Activated CD8-positive, alpha-beta memory T cell treated with anti-CD3 and anti-CD28 coated beads, Interleukin-2, amount 50 U/mL, for 1 hour (primary cell): ENCODE measurements around the gene NPM3.
A peak's percentile ranks its signal among the peaks of the same experiment; 100 is the strongest.

ENCODE experiments used
- DNase-seq: peaks from one replicate; pipeline ENCODE4 v3.0.0-alpha.2; 2020; ENCODE audit errors: extremely low read depth

The NPM3 gene, protein sequence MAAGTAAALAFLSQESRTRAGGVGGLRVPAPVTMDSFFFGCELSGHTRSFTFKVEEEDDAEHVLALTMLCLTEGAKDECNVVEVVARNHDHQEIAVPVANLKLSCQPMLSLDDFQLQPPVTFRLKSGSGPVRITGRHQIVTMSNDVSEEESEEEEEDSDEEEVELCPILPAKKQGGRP

DNA sequence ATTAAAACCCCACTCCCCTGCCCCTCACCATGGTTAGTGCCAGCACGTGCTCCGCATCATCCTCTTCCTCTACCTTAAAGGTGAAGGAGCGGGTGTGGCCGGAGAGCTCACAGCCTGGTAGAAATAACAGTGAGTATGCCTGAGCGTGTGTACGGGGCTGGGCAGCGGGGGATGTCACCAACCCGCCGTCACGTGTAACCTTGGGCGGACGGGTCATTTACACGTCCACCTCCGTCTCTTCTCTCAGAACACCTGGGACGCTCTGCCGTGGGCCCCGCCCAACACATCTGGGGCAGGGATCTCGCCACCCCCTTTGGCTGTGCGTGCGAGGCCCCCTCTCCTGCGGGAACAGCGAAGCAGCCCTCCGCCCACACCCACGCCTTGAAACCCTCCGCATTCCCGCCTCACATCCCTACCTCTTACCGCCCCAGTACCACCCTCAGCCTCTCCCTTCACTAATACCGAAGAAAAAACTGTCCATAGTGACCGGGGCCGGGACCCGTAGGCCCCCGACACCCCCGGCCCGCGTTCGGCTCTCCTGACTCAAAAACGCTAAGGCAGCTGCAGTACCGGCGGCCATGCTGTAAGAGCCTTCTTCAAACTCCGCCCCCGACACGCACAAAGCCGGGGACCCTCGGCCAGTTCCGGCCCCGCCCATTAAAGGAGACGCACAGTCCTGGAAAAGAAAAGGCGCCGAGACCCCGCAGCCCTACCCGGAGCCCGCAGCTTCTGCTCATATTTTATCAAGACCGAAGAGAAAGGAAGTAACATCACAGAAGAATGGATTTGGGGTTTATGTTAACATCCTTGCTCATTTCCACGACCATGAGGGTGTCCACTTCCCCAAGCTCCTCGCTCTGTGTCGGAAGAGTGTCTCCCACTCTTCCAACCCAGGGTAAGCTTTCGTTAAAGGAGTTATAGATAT, at the start of gene NPM3:
TSS of gene NPM3 (minus strand) at position 636 of the 925 bp plus-strand sequence. CDS start at position 580, 56 bp downstream.
- DNase-seq: peak; percentile 46

DNA sequence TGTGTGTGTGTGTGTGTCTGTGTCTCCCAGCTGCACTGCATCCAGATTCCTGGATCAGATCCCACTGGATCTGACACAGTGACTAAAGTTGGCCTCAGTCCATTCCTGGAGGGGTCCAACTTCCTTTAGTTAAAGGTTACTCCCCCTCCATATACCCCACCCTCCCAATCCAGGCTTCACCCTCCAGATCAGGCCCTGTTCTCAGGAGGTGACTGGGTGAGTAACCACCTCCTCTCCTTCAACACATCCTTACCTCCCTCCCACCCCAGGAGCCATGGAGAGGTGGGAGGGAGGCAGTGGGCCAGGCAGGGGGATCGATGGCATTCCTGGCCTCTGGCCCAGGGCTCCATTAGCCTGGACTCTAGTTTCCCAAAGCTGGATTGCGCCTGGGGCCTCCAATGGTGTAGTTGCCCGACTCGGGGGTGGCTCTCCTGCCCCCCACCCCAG, 49.1 kb upstream of the NPM3 start:
- no peak for DNase-seq

DNA sequence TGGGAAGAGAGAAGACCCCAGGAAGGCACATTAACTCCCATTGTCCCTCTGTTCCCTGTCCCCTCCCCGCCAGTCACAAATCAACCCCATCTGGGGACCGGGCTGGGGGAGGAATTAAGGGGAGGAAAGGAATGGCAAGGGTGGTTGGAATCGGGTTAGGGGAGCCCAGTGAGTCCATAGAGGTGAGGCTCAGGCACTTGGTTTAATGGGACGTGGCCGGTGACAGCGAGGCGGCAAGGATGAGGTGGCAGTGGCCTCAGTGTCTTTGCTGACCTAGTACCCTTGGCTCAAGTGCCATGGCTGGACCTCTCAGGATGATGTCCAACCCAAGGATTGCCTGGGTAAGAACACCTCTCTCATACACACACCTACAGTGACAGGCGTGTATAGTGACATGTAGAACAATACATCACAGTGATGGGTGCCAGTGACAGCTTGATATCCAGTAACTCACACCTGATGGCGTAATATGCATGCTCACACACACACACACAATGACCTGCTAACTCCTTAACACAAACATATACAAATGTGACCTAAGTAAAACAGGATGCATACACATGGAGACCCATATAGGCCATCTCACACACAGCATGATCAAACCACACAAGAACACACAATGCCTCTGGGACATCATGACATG, 48.0 kb upstream of the NPM3 start:
- DNase-seq: no peak

DNA sequence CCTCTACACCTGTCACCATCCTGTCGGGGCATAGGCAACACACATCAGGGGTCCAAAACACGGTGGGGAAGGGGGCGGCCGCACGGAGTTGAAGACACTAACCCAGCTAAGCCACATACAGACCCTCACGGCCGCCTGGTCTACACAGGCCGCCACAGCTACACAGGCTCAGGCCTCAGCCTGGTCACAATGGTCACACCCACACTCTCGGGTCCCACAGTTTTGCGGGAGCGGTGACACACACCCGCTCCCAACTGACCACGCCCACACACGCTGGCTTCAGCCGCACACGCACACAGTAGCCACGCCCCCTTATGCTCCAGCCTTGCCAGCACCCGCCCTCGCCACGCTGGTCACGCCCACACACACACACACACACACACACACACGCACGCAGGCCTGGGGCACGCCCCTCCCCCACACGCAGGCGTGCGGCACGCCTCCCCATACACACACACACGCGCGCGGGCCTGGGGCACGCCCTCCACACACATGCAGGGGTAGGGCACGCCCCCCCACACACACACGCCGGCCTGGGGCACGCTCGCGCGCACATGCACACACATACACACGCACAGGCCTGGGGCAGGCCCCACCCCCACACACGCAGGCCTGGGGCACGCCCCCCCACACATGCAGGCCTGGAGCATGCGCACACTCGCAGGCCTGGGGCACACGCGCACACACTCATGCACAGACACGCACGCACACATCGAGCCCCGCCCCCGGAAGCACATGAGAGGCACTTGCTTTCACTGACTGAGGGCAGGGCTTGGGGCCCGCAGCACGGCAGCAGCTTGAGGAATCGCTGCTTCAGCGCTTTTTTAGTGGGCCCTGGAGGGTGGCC, 47.3 kb upstream of the NPM3 start:
- peak; percentile 95 for DNase-seq

DNA sequence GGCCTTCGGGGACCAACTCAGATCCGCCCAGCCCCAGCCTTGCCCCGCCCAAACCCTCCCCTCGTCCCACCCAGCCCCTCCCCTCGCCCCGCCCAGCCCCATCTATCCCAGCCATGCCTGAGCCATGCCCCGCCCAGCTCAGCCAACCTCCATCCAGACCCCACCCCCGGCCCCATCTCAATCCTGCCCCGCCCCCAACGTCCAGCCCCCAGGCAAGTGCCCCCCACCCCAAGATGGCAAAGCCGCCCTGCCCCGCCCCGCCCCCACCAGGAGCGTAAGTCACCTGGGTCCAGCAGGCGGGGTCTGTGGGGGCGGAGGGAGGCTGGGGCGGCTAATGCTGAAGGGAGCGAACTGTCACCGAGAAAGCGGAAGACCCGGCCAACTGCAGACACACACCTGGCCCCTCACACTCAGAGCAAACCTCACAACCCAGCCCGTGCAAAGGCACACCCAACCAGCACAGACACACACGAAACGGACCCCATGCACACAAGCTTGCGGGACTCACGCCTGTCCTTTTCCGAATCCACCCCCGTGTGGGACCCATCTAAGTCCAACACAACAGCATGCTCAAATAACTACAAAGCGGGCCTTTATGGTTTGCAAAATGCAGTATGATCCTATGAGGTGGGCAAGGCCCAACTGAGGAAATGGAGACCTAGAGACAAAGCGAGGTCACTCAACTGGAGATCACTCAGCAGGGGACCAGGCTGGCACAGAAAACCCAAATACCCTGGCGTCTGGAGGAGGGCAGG, 46.5 kb upstream of the NPM3 start:
- DNase-seq: no peak

DNA sequence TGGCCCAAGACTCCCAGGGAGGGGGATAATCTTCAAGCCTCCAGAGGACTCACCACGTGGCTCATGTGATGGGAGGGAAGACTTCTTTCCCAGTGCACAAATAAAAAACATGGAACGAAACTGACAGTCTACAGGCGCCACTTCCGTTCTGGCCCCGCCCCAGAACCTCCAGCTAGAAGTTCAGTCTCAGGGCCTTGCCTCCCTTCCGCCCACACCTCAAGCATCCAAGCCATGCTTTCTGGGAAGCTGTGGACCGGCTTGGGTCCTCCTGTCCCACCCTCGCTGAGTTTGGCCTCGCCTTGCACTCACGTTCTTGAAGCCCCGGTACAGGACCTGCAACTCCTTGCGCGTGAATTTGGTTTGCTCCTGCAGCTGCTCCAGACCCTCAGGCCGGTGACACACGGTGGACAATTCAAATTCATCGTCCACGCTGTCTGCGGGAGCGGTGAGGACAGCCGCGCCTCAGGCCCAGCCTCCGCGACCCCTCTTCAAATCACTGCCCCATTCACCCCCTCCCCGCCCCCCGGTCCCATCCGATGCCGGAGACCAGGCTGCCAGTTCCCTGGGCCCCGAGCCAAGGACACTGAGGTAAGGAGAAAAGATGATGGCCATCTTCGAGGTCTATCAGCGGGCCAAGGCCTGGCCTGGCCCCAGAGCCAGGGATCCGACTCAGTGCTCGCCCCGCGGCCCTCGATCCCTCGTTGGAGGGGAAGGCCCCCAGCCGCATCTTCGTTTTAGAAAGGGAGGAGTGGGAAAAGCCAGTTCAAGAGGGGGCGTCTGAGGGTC, 45.7 kb upstream of the NPM3 start:
- DNase-seq: no peak

DNA sequence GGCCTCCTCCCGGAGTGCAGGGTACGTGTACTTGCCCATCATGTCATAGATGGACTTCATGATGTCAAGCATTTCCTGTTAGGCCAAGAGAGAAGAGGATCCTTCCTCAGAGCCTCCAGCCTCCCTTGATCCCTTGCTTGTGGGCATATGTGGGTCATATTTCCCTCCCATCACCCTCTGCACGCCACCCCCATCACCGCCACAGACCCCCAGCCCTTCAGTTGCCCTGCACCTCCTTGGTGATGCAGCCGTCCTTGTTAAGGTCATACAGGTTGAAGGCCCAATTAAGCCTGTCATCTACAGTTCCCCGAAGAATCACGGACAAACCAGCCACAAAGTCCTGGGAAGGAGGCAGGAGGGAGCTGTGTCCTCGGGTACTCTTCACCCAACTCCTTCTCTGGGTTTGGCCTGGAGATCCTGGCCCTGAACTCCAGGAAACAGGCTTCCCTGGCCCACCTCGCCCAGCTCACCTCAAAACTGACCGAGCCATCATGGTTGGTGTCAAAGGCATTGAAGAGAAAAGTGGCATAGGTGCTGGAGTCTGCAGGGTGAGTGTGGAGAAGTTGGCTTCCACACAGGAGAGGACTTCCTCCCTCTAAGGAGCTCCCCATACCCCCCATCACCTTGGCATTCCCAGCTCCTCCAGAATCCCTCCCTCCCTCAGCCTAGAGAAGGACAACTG, 44.8 kb upstream of the NPM3 start:
- no peak for DNase-seq

DNA sequence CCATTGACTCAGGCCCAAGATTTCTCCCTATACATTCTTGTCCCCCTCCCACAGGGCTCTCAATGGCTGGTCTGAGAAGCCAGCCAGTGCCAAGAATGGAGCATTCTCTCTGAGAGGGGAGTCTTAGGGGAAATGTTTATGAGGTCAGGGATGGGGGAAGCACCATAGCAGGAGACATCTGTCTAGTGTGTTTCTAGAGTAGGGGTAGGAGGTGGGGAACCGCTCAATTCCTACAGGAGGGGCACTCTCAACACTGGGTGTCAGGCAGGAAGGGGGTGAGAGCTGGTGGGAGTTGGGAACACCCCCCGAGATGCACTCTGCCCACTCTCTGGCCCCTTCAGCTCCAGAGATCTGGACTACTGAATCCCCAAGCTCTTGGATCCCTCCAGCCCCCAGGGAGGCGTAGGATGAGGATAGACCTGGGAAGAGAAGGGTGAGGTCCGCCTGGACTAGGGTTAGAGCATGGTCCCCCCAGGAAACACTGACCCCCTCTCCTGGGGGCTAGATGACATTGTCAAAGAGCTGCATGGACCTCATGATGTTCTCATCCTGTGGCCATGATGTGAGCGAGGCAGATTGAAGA, 43.7 kb upstream of the NPM3 start:
- no peak for DNase-seq

DNA sequence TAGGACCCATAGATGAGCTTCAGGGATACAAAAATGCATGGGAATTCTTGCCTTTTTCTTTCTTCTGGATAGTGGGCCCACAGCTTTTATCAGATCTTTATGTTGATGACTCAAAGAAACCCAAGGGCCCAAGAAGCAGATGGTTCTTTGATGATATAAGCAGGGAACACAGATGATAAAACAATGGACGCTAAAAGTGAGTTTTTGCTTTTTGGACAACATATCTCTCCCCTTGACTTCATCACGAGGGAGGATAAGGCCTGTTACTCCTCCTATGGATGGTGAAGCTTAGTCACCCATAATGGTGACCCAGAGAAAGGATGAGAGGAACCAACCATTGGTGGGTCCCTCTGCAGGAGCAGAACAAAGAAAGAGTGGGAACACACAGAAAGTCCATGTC, 41.5 kb upstream of the NPM3 start:
- DNase-seq: no peak

DNA sequence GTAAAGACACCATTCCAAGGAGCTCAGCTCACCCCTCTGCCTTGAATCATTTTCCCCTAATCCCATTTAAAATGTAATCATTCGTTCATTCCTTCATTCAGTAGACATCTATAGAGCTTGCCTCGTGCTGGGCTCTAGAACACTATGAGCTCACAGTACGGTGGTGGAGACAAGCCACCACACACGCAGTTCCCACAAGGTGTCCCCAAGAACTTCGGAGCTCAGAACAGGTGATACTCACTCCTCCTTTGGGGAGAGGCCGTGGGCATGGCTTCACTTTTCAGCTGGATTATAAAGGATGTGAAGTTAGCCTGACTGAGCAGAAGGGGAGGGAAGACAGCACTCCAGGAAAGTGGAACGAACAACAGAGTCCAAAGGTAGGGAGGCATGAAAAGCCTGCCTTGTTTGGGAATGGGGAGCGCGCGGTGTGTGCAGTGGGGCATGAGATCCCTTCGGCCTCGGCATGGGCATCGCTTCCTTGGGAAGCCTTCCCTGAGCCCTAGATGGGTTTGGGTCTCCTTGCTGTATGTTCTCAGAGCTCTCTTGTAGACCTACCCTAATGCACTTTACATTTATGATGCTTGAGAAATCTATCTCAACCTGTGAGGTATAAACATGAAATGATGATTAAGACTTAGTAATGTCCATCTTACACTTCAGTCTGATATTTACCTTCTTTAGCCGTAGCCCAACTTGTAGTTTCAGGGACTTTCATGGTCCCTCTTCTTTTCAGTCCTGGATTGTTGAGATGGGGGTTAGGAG, 35.8 kb upstream of the NPM3 start:
- no peak for DNase-seq

DNA sequence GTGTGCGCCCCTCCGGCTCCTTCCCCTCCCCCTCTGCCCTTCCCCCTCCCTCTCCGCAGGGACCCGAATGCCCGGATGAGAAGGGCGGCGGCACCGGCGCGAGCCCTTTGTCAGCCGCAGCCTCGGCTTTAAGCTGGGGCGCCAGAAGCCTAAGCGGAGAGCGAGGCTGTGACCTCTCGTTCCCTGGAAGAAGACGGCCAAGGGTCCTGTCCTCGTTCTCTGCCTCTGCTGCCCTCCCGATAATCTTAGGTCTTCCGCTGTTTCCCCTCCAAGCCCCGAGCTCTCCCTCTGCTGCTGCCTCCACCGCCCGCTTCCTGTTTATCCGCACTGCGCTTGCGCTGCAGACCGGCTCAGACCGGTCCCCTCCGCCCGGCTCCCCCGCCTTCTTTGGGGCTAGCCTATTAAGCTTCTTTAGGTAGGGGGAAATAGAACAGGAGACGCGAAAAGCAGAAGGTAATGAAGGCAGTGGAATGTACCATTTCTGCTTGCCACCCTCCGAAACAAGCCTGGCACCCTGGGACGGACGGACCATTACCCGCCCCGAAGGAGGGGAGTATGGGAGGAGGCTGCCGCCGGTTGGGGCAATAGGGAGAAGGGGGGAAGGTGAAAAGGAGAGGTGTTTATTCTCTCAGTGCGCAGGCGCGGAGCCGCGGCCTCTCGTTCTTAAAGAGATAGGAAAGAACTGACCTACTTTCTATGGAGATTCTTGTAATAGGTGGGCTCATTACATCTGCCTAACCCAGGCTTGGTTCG, 35.0 kb upstream of the NPM3 start, which contains the start of gene OGA:
TSS of gene OGA (minus strand) at position 326 of the 753 bp plus-strand sequence. CDS start 422 bp downstream, outside the sequence.
- peak; percentile 96 for DNase-seq

DNA sequence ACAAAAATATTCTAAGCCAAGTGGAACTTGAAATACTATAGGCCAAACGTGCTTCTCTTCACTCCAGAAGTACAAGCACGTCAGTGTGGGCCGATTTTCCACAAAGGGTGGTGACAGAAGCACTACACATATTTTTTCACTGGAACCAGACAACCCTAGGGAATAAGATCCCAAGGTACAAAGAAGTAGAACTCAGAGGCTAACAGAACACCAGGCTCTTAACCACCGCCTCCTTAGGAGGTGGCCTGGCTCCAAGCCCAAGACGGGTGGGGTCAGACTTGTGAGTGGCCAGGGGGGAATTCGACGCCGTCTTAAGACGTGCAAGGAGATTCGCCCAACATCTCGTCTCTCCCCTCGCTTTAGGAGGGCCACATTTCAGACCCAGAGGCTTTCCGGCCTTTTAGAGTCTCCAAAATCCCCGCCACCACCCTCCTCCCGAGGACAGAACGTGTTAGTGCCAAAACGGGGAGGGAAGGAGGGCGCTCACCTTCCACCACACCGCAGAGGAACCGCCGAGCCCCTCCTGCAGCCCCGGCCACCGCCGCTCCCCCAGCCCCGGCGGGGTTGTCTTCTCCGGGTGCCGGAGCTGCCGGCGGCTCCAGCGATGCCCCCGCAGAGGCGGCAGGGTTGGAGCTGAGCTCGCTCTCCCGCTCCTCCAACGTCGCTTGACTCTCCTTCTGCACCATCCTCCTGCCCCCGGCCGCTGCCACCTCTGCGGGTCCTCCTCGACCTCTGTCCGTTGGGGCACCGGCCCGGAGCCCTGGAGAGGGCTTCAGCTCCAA, 34.3 kb upstream of the NPM3 start:
- no peak for DNase-seq

DNA sequence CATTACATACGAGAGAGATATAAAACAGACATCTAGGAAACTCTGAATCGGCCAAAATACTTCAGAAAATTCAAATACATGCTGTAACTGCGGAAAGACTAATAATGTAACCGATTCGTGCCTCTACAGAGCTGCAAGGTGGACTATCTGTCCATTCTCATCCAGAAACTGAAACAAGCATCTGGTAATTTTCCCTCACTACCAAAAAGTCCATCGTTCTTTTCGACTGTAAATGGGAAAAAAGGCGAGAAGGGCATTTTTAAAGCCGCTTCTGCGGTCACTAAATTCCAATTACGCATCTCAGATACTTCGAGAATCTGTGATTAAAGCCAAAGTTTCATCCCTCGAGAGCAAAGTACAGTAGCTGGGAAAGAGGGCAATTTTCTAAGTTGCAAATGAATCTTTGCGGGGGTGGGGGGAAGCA, 33.7 kb upstream of the NPM3 start:
- DNase-seq: no peak

DNA sequence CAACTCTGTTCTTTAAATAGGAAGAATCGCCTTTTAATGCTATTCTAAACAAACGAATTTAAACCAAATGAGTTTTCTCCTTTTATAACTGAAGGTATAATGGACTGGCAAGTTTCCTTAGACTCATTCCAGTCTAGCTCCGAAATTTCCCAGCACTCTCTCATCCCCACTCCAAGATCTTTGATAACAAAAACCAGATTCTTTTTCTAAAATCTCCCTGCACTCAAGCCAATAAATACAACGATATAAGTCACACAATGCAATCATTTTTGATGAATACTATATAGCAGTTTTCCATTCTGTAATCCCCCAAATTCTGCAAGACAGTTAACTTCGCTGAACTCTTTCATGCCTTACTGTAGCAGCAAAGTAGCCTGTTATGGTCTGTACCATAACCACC, 33.1 kb upstream of the NPM3 start:
- no peak for DNase-seq

DNA sequence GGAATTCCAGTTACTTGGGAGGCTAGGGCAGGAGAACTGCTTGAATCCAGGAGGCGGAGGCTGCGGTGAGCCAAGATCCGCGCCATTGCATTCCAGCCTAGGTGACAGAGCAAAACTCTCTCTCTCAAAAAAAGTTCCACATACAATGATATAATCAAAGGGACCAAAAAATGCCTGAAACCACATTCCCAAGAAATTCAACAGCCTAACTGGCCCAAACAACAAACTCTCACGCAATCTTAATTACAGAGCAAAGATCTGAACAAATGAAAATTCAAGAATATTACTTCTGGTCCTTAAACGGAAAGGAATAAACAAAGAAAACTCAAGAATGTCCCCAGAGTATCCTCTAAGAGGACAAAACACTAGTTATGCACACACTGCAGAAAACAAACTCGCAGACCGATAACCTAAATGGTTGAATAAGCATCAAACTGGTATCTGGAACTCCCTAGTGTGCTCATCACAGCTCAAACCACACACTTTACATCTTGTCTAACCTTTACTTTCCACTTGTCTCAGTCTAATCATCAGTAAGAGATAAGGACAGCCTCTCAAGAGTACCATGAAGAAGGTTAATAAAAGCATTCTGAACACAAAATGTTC, 31.3 kb upstream of the NPM3 start:
- DNase-seq: no peak

DNA sequence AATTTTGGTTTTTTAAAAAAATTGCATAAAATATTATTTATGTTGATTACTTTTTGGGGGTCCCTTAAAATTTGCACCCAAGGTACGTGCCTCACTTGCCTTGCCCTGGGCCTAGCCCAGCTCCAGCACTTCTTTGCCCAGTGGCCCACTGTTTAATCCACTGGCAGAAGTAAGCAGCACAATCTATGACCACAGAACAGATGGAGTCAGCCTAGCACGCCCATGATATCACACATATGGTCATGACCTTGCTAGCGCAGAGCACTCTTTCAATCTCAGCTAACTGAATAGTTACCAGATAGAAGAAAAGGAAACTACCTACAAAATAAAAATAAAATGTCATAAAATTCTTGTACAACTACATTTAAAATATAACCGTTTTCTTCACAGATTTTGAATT, 29.4 kb upstream of the NPM3 start:
- no peak for DNase-seq
